Adipocyte (in vitro differentiated cells): ENCODE data around the gene RASSF8.
A peak's percentile ranks its signal among the peaks of the same experiment; 100 is the strongest.

Experiments used
- DNase-seq: peaks from one replicate; pipeline ENCODE4 v3.0.0-alpha.2; 2015; ENCODE audit warnings: low read depth
- H3K27me3 ChIP-seq: replicated peaks from 2 replicates; pipeline ENCODE4 v1.7.0; 2013; ENCODE audit warnings: mild to moderate bottlenecking, low read length, moderate library complexity; ENCODE audit not compliant: control insufficient read depth, insufficient read depth
- H3K36me3 ChIP-seq: 2 replicates; pipeline ENCODE4 v1.7.0; 2013; ENCODE audit warnings: low read length, mild to moderate bottlenecking, moderate library complexity; ENCODE audit not compliant: control insufficient read depth, insufficient read depth, severe bottlenecking
- H3K4me1 ChIP-seq: 2 replicates; pipeline ENCODE4 v1.7.0; 2013; ENCODE audit warnings: mild to moderate bottlenecking, low read length, moderate library complexity; ENCODE audit not compliant: control insufficient read depth, insufficient read depth
- H3K4me3 ChIP-seq: 2 replicates; pipeline ENCODE4 v1.7.0; 2013; ENCODE audit warnings: mild to moderate bottlenecking, low read length, moderate library complexity
- H3K9ac ChIP-seq: 2 replicates; pipeline ENCODE4 v1.7.0; 2013; ENCODE audit warnings: mild to moderate bottlenecking, low read length, moderate library complexity
- H3K9me3 ChIP-seq: 2 replicates; pipeline ENCODE4 v1.7.0; 2013; ENCODE audit warnings: mild to moderate bottlenecking, low read length, moderate library complexity; ENCODE audit not compliant: control insufficient read depth

RASSF8 gene

DNA sequence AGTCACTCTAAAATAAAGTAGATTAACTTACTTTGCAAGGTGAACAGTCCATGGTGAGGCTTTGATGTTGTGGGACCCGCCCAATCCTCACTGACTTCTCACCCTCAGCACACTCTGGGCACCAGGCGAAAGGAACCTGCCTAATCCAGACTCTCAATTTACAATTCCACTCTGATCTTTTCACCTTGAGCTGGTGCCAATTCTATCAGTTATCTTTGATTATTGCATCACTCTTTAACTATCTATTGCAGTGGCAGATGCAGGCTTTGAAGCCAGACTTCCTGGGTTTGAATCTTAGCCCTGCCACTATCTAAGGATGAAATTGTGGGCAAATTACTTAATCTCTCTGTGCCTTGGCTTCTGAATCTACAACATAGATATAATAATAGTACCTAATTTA lies 18.9 kb upstream of the RASSF8 start:
- DNase-seq: no peak
- H3K9me3 ChIP-seq: peaks cover 9% of the 10 kb centered on the region
- H3K27me3 ChIP-seq: no peaks in the 10 kb centered on the region
- peaks cover 5% of the 10 kb centered on the region for H3K4me1 ChIP-seq
- H3K4me3 ChIP-seq: no peak overlapping the region
- H3K36me3 ChIP-seq: no peaks in the 10 kb centered on the region
- no peak overlapping the region for H3K9ac ChIP-seq

GRCh38 chr12:25940886-25941285 lies 17.6 kb upstream of the RASSF8 start:
- H3K9me3 ChIP-seq: peaks cover 9% of the 10 kb centered on the region
- no peaks in the 10 kb centered on the region for H3K27me3 ChIP-seq
- no peaks in the 10 kb centered on the region for H3K36me3 ChIP-seq
- H3K4me1 ChIP-seq: peaks cover 5% of the 10 kb centered on the region
- no peak for DNase-seq
- no peak overlapping the region for H3K4me3 ChIP-seq
- H3K9ac ChIP-seq: no peak overlapping the region

GRCh38 chr12:25942709-25943108 lies 15.8 kb upstream of the RASSF8 start:
- Histone ChIP-seq H3K9me3 (peaks cover 9% of the 10 kb centered on the region), H3K27me3 (no peaks in the 10 kb centered on the region)
- peak; percentile 23 for DNase-seq

DNA sequence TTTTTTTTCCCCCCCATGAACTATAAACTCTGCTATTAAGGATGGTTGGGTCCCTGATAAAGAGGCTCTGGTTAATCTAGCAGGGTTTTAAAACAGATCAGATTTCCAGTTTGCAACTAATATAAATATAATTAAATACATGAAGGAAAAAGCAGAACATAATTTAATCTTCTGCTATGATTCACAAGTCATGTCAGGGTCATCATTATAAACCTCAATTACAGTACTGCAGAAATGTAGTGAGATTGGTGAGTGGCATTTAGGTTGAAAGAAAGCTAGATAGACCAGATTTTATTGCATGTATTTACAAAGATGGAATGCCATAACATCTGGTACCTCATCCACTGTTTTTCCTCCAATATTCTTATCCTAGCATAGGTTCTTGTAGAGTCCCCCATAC lies 14.5 kb upstream of the RASSF8 start:
- Histone ChIP-seq H3K4me3 (no peak overlapping the region), H3K4me1 (peaks cover 5% of the 10 kb centered on the region), H3K36me3 (no peaks in the 10 kb centered on the region), H3K27me3 (no peaks in the 10 kb centered on the region), H3K9me3 (peaks cover 9% of the 10 kb centered on the region), H3K9ac (no peak overlapping the region)
- no peak for DNase-seq

More at GRCh38 chr12:25942709-25943108, 15.8 kb upstream of the RASSF8 start:
- Histone ChIP-seq H3K36me3 (no peaks in the 10 kb centered on the region), H3K4me1 (peaks cover 5% of the 10 kb centered on the region), H3K4me3 (no peak overlapping the region), H3K9ac (no peak overlapping the region)

DNA sequence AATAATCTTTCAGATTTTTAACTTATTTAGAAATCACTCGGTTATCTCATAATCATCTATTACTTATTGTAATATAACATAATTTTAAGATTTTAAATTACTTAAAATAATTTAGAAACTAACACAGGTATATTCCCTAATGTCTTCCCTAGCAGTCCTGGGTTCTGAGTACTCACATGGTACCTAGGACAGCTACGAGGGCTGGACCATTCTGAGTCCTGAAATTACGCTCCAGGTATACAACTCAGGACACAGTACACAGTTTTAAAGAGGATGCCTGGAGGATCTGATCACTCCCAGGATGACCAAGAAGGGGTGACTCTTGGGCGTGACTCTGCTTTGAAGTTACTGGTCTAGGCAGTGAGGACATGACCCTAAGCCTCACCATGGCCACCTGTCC lies 9.1 kb upstream of the RASSF8 start:
- DNase-seq: no peak
- H3K4me3 ChIP-seq: no peak overlapping the region

DNA sequence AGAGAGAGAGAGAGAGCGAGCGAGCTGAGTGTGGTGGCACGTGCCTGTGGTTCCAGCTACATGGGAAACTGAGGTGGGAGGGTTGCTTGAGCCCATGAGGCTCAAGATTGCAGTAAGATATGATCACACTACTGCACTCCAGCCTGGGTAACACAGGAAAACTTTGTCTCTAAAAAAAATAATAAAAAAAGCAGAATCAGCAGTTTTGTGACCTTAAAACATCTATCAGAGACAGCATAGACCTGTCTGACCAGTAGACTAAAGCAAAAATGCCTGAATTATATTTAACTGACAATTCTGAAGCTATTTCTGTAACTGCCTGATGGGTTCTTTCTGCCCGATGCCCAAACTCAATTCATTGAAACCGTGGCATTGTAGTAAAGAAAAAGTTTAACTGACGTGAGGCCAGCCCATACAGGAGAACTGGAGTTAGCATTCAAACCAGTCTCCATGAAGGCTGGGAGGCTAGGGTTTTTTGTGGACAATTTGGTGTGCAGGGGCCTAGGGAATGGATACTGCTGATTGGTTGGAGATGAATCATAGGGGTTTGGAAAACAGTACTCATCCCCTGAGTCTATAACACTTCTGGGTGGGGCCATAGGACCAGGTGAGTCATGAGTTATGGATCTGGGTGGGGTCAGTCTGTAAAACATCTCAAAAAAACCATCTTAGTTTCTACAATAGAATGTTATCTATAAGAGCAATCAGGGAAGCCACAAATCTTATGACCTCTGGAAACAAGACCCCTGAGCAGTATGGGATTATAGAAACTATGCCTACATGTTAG lies 8.0 kb upstream of the RASSF8 start:
- no peak overlapping the region for H3K4me3 ChIP-seq
- H3K27me3 ChIP-seq: no peaks in the 10 kb centered on the region
- H3K9me3 ChIP-seq: no peaks in the 10 kb centered on the region
- H3K9ac ChIP-seq: no peak overlapping the region
- H3K36me3 ChIP-seq: peaks cover 24% of the 10 kb centered on the region
- H3K4me1 ChIP-seq: no peaks in the 10 kb centered on the region
- DNase-seq: no peak

More for the DNA sequence above, 9.1 kb upstream of the RASSF8 start:
- H3K9me3 ChIP-seq: no peaks in the 10 kb centered on the region
- H3K27me3 ChIP-seq: no peaks in the 10 kb centered on the region
- peaks cover 15% of the 10 kb centered on the region for H3K36me3 ChIP-seq
- H3K9ac ChIP-seq: no peak overlapping the region
- no peaks in the 10 kb centered on the region for H3K4me1 ChIP-seq

DNA sequence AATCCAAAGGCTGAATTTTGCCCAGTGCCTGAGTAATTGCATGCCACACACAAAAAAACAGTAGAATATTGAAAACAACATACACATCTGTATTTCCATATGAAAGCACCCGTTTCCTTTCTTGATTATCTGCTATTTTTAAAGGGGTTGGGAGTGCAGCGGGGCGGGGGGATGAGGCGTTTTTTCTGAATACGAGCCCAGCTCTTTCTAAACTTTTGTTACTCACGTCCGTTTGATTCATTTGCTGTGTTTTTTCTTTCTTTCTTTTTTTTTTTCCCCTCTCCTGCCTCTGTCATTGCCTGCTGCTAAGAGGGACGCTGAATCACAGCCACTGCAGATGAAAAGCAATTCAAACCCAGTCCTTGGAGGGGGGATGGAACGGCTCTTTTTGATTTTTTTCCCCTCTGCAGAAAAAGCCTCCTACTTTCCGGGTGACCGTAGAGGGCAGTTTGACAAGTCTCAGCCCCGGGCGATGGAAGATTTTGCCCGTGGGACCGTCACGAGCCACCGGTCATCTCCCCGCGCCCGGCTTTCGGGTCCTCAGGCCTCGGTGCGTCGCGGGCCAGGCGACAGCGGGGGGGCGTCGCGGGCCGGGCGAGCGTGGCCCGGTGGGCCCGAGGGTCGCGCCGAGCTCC lies 572 bp upstream of the RASSF8 start:
- peak; percentile 83 for DNase-seq
- no peaks in the 10 kb centered on the region for H3K27me3 ChIP-seq
- peak overlapping the region; percentile 87 for H3K4me3 ChIP-seq
- peaks cover 22% of the 10 kb centered on the region for H3K36me3 ChIP-seq
- H3K9ac ChIP-seq: peak overlapping the region; percentile 94
- peaks cover 35% of the 10 kb centered on the region for H3K4me1 ChIP-seq
- no peaks in the 10 kb centered on the region for H3K9me3 ChIP-seq

- Histone ChIP-seq H3K9me3 (no peaks in the 10 kb centered on the region), H3K36me3 (peaks cover 16% of the 10 kb centered on the region), H3K4me1 (peaks cover 49% of the 10 kb centered on the region), H3K27me3 (no peaks in the 10 kb centered on the region), H3K4me3 (peak overlapping the region; percentile 95), H3K9ac (peak overlapping the region; percentile 98)
- DNase-seq: peak; percentile 96
These were observed 834 bp downstream of the RASSF8 start for GRCh38 chr12:25959071-25959961.

- DNase-seq: peak; percentile 63
These were observed 1.7 kb downstream of the RASSF8 start for GRCh38 chr12:25960143-25960542.

DNA sequence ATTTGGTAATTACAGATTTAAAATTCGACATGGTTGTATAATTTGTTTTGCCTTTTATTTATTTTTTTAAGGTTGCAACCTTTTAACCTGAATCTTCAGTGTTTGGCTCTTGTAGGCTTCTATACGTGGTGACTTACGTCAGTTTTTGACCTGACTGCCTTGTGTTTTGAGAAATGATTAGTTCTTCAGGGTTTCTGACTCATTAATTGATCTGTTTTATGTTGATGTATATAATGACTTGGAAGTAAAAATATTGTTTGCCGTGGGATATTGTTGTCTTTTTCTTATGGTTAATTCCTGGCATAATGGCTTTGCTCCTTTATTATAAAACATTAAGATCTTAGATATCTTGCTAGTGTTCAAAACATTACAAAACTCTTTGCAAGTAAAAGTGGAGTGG lies 2.5 kb downstream of the RASSF8 start:
- Histone ChIP-seq H3K4me3 (peak overlapping the region; percentile 95), H3K4me1 (peaks cover 49% of the 10 kb centered on the region)
- DNase-seq: peak; percentile 34

More at GRCh38 chr12:25960143-25960542, 1.7 kb downstream of the RASSF8 start:
- H3K4me3 ChIP-seq: peak overlapping the region; percentile 95
- H3K9me3 ChIP-seq: no peaks in the 10 kb centered on the region
- peaks cover 49% of the 10 kb centered on the region for H3K4me1 ChIP-seq
- peaks cover 8% of the 10 kb centered on the region for H3K36me3 ChIP-seq
- H3K9ac ChIP-seq: peak overlapping the region; percentile 98
- no peaks in the 10 kb centered on the region for H3K27me3 ChIP-seq

More for the DNA sequence above, 2.5 kb downstream of the RASSF8 start:
- no peaks in the 10 kb centered on the region for H3K27me3 ChIP-seq
- H3K9ac ChIP-seq: peak overlapping the region; percentile 98
- no peaks in the 10 kb centered on the region for H3K9me3 ChIP-seq
- H3K36me3 ChIP-seq: peaks cover 4% of the 10 kb centered on the region
